IPS-20b (cell line): Measurements from ENCODE around the gene APH1B.
"Not testable (repeated sequence)": the region's sequence is repeated elsewhere in the genome, so short reads cannot be mapped to it uniquely, and the experiment has no call there.

Experiments used
- H3K27ac ChIP-seq: one replicate; pipeline ENCODE4 v1.5.1; 2013; ENCODE audit warnings: low read length
- H3K27me3 ChIP-seq: 2 replicates; pipeline ENCODE4 v1.6.1; 2013; ENCODE audit warnings: mild to moderate bottlenecking, low read length, inconsistent platforms; ENCODE audit not compliant: insufficient read depth
- H3K36me3 ChIP-seq: 2 replicates; pipeline ENCODE4 v1.6.1; 2013; ENCODE audit warnings: low read depth, mild to moderate bottlenecking, inconsistent platforms, low read length, moderate library complexity; ENCODE audit not compliant: insufficient read depth
- H3K4me1 ChIP-seq: 2 replicates; pipeline ENCODE4 v1.6.1; 2013; ENCODE audit warnings: mild to moderate bottlenecking, control low read depth, inconsistent platforms, low read length, moderate library complexity; ENCODE audit not compliant: insufficient read depth
- H3K4me3 ChIP-seq: 2 replicates; pipeline ENCODE4 v1.5.1; 2013; ENCODE audit warnings: mild to moderate bottlenecking, low read length, inconsistent platforms
- H3K9ac ChIP-seq: 2 replicates; pipeline ENCODE4 v1.6.1; 2013; ENCODE audit warnings: low read depth, mild to moderate bottlenecking, inconsistent platforms, low read length, moderate library complexity
- H3K9me3 ChIP-seq: 2 replicates; pipeline ENCODE4 v1.6.1; 2013; ENCODE audit warnings: mild to moderate bottlenecking, low read depth, low read length, inconsistent platforms; ENCODE audit not compliant: insufficient read depth

Gene APH1B

DNA sequence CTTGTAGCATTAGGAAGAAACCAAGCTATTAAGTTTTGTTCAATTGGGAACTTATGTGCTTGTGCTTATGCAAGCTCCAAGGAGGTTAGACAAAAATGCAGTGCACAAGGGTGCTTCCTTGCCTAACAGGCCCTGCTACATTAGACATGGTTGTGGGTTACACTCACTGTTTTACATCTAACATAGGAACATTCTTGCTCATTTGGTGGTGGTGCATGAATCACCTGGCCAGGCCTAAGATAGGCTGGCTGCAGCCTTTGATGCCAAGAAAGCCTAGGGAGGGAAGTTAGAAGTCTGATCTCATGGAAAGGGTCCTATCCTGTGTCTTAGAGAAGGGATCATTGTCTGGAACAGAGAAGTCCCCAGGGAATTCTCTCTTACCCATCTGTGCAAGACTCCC is 60.8 kb downstream of the APH1B start:
- no peaks in the 10 kb centered on the region for H3K9me3 ChIP-seq

GRCh38 chr15:63339006-63339766 is 61.8 kb downstream of the APH1B start:
- Histone ChIP-seq H3K4me1 (peaks cover 25% of the 10 kb centered on the region), H3K27ac (no peak overlapping the region), H3K4me3 (peak overlapping the region; percentile 41; the same call in 1 of the 2 replicates), H3K36me3 (no peaks in the 10 kb centered on the region), H3K9ac (no peak overlapping the region), H3K27me3 (no peaks in the 10 kb centered on the region; the same call in 1 of the 2 replicates), H3K9me3 (no peaks in the 10 kb centered on the region)

More for the DNA sequence above, 60.8 kb downstream of the APH1B start:
- Histone ChIP-seq H3K4me1 (peaks cover 25% of the 10 kb centered on the region), H3K36me3 (no peaks in the 10 kb centered on the region), H3K27ac (no peak overlapping the region), H3K9ac (no peak overlapping the region), H3K4me3 (no peak overlapping the region), H3K27me3 (no peaks in the 10 kb centered on the region; the same call in 1 of the 2 replicates)

DNA sequence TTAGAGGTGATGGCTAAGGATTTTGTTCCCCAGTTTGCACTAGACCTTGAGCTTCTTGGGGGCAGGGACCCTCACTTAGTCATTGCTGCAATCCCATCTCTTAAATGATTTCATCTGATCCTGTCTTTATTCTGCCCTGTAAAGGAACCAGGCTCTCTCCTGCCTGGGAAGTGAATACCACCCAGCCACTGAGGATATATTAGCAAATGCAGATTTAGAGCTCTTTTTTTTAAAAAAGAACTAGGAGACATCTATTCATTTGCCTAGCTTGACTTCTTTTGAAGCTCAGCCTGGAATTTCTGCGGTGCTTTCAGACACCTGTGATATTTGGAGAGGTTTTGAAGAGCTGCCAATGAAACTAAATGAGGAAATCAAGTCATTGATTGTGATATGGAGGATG is 62.4 kb downstream of the APH1B start:
- H3K36me3 ChIP-seq: no peaks in the 10 kb centered on the region
- H3K27me3 ChIP-seq: no peaks in the 10 kb centered on the region; the same call in 1 of the 2 replicates
- peaks cover 25% of the 10 kb centered on the region for H3K4me1 ChIP-seq
- peak overlapping the region; percentile 40 for H3K27ac ChIP-seq
- no peaks in the 10 kb centered on the region for H3K9me3 ChIP-seq
- H3K9ac ChIP-seq: no peak overlapping the region
- H3K4me3 ChIP-seq: peak overlapping the region; percentile 41; the same call in 1 of the 2 replicates

DNA sequence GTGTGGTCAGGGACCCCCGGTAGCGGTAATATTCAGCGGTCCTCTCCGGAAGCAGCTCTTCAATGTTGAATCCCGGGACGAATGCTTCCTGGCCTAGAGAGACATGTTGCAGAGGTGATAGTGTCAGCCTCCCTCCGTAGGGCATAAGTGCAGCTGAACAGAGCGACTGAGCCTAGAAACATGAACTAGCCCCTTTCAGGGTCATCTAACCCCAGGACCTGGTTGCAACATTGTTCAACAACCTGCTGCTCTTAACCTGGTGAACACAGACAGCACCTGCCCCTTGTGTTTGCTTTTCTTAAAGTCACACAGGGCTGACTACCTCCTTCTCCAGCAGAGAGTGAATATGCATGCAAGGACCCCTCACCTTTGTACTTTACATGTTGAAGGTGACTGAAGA is 62.9 kb downstream of the APH1B start:
- H3K36me3 ChIP-seq: no peaks in the 10 kb centered on the region
- H3K4me1 ChIP-seq: peaks cover 25% of the 10 kb centered on the region
- peak overlapping the region; percentile 41; the same call in 1 of the 2 replicates for H3K4me3 ChIP-seq
- peak overlapping the region; percentile 40 for H3K27ac ChIP-seq
- H3K9me3 ChIP-seq: no peaks in the 10 kb centered on the region
- H3K9ac ChIP-seq: peak overlapping the region; percentile 11; the same call in 1 of the 2 replicates
- H3K27me3 ChIP-seq: no peaks in the 10 kb centered on the region; the same call in 1 of the 2 replicates

- Histone ChIP-seq H3K9ac (peak overlapping the region; percentile 11; the same call in 1 of the 2 replicates), H3K27ac (no peak overlapping the region), H3K27me3 (no peaks in the 10 kb centered on the region; the same call in 1 of the 2 replicates), H3K9me3 (no peaks in the 10 kb centered on the region), H3K36me3 (no peaks in the 10 kb centered on the region), H3K4me3 (peak overlapping the region; percentile 41; the same call in 1 of the 2 replicates), H3K4me1 (peaks cover 25% of the 10 kb centered on the region)
Observed at GRCh38 chr15:63340878-63341277, 63.5 kb downstream of the APH1B start.

DNA sequence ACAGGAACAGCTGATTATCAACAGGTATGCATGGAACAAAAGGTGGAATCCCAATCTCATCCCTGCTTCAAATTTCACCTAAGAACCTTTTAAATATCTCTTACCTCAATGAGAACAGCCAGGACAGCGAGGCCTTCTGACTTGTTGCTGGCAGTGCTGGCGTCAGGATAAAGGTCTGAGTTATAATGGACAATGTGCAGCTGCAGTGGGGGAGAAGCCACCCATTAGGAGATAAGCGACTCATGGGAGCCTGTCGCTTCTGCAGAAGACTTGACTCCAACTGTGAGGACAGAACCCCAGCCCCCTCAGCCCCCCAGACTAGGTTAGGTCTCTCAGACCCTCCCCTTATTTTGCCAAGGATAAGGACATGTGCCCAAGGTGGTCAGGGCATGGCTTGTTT is 64.5 kb downstream of the APH1B start:
- Histone ChIP-seq H3K9ac (no peak overlapping the region), H3K9me3 (no peaks in the 10 kb centered on the region), H3K27ac (no peak overlapping the region), H3K36me3 (no peaks in the 10 kb centered on the region), H3K4me1 (peaks cover 25% of the 10 kb centered on the region), H3K27me3 (no peaks in the 10 kb centered on the region; the same call in 1 of the 2 replicates), H3K4me3 (no peak overlapping the region)

DNA sequence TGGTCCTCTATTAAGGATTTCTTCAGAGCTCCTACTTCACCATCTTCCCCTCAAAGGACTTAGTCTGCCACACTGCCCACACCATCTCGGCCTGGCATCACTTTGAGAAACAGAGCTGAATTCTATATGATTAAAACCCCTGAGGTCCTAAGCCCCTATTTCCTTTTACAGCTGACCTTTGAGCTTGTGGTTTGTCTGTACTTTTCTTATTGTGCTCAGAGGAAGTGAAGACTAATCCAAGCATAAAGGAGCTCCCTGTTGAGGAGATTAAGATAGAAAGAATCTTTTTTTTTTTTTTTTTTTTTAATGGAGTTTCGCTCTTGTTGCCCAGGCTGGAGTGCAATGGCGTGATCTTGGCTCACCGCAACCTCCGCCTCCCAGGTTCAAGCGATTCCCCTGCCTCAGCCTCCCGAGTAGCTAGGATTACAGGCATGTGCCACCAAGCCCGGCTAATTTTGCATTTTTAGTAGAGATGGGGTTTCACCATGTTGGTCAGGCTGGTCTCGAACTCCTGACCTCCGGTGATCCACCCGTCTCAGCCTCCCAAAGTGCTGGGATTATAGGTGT is 65.7 kb downstream of the APH1B start:
- H3K36me3 ChIP-seq, H3K27ac ChIP-seq, H3K4me3 ChIP-seq, H3K9me3 ChIP-seq, H3K9ac ChIP-seq, H3K27me3 ChIP-seq: not testable (repeated sequence)
- peaks cover 25% of the 10 kb centered on the region for H3K4me1 ChIP-seq

- Histone ChIP-seq H3K27me3 (no peaks in the 10 kb centered on the region; the same call in 1 of the 2 replicates), H3K36me3 (no peaks in the 10 kb centered on the region), H3K9ac (no peak overlapping the region), H3K4me3 (no peak overlapping the region), H3K27ac (no peak overlapping the region), H3K4me1 (peaks cover 18% of the 10 kb centered on the region), H3K9me3 (no peaks in the 10 kb centered on the region)
Observed at GRCh38 chr15:63344731-63345390, 67.5 kb downstream of the APH1B start.

DNA sequence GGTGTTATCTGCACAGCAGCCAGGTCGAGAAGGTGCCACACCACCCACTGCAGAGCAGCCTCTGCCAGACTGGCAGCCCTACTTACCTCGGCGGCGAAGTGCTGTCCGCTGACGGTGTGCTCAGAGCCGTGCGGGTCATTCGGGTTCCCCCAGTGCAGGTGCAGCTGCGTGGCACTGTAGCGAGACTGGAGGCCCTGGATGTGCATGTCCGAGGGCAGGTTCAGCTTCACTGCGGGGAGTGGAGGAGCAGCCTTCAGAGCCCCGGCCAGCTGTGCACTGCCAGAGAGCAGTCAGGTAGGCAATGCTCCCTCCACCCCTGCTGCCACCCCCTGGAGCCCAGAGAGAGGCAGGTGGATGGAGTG is 68.0 kb downstream of the APH1B start:
- Histone ChIP-seq H3K36me3 (no peaks in the 10 kb centered on the region), H3K27me3 (no peaks in the 10 kb centered on the region; the same call in 1 of the 2 replicates), H3K4me1 (peaks cover 13% of the 10 kb centered on the region), H3K27ac (no peak overlapping the region), H3K4me3 (no peak overlapping the region), H3K9me3 (no peaks in the 10 kb centered on the region), H3K9ac (no peak overlapping the region)

- no peaks in the 10 kb centered on the region for H3K9me3 ChIP-seq
- no peak overlapping the region for H3K27ac ChIP-seq
- H3K4me3 ChIP-seq: no peak overlapping the region
- H3K36me3 ChIP-seq: no peaks in the 10 kb centered on the region
- H3K27me3 ChIP-seq: no peaks in the 10 kb centered on the region
- H3K9ac ChIP-seq: no peak overlapping the region
- no peaks in the 10 kb centered on the region for H3K4me1 ChIP-seq
Observed at GRCh38 chr15:63347074-63347857, 69.9 kb downstream of the APH1B start.

DNA sequence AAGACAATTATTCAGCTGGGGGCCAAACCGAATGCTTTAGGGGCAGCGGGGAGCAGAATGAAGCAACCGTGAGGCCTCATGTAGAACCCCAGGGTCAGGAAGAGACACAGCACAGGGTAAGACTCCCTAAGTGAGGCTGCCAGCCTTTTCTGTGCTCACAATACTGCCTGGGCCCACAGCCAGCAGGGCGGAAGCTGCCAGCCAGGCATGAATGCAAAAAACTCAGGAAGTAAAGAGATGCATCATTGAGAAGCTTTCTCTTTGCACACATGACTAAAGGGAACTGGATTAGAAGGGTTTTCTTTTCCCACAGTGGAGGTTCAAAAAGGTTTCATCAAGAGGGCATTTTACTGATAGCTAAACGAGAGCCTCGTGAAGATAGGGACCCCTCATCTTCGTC is 71.0 kb downstream of the APH1B start:
- Histone ChIP-seq H3K4me1 (no peaks in the 10 kb centered on the region), H3K4me3 (no peak overlapping the region), H3K9ac (no peak overlapping the region), H3K36me3 (no peaks in the 10 kb centered on the region), H3K9me3 (no peaks in the 10 kb centered on the region), H3K27ac (no peak overlapping the region), H3K27me3 (no peaks in the 10 kb centered on the region)
